NCI-H1930 (cell line): Measurements from ENCODE around the gene NUDT8.
"Not testable (repeated sequence)": the region's sequence is repeated elsewhere in the genome, so short reads cannot be mapped to it uniquely, and the experiment has no call there.

Source experiments
- DNase-seq, 2 experiments: peaks; one replicate each; lab custom pipeline; 2025; lab: John Stamatoyannopoulos, UW

Gene NUDT8

DNA sequence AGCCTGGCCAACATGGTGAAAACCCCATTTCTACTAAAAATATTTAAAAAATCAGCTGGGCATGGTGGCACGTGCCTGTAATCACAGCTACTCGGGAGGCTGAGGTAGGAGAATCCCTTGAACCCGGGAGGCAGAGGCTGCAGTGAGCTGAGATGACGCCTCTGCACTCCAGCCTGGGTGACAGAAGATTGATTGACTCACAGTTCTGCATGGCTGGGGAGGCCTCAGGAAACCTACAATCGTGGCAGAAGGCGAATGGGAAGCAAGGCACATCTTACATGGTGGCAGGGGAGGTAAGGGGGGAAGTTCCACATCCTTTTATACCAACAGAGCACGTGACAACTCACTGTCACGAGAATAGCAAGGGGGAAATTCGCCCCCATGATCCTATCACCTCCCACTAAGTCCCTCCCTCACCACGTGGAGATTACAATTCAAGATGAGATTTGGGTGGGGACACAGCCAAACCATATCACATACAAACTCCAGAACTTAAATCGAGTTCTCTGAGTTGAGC is 40.8 kb downstream of the NUDT8 start:
- not testable (repeated sequence) for DNase-seq

DNA sequence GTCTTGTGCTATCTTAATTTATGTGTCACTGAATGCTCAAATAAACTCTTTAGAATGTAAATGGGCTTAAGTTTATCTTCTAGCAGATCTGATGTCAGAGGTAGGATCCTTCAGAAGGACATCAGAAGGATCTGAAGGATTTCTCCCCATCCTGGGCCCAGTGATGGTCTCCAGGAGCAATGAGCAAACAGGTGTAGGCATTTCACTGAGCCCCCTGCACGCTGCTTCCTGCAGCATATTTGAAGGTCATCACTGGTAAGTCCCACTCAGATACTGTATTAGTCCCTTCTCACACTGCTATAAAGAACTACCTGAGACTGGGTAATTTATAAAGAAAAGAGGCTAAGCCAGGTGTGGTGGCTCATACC is 41.6 kb downstream of the NUDT8 start:
- DNase-seq, result no peak

- DNase-seq, result no peak
These were observed 43.0 kb downstream of the NUDT8 start for GRCh38 chr11:67586568-67587250.

GRCh38 chr11:67585911-67586310 is 43.8 kb downstream of the NUDT8 start:
- DNase-seq, result no peak

DNA sequence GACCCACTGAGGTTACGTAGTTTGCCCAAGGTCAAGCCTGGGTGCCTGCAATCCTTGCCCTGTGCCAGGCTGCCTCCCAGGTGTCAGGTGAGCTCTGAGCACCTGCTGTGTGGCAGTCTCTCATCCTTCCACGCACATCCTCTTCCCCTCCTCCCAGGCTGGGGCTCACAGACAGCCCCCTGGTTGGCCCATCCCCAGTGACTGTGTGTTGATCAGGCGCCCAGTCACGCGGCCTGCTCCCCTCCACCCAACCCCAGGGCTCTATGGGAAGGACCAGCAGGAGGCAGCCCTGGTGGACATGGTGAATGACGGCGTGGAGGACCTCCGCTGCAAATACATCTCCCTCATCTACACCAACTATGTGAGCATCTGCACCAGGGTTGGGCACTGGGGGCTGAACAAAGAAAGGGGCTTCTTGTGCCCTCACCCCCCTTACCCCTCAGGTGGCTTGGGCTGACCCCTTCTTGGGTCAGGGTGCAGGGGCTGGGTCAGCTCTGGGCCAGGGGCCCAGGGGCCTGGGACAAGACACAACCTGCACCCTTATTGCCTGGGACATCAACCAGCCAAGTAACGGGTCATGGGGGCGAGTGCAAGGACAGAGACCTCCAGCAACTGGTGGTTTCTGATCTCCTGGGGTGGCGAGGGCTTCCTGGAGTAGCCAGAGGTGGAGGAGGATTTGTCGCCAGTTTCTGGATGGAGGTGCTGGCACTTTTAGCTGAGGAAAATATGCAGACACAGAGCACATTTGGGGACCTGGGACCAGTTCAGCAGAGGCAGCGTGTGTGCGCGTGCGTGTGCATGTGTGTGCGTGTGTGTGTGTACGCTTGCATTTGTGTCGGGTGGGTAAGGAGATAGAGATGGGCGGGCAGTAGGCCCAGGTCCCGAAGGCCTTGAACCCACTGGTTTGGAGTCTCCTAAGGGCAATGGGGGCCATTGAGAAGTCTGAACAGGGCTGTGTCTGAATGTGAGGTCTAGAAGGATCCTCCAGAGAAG is 44.6 kb downstream of the NUDT8 start:
- DNase-seq, result no peak

GRCh38 chr11:67584205-67584880 is 45.4 kb downstream of the NUDT8 start:
- no peak for DNase-seq

DNA sequence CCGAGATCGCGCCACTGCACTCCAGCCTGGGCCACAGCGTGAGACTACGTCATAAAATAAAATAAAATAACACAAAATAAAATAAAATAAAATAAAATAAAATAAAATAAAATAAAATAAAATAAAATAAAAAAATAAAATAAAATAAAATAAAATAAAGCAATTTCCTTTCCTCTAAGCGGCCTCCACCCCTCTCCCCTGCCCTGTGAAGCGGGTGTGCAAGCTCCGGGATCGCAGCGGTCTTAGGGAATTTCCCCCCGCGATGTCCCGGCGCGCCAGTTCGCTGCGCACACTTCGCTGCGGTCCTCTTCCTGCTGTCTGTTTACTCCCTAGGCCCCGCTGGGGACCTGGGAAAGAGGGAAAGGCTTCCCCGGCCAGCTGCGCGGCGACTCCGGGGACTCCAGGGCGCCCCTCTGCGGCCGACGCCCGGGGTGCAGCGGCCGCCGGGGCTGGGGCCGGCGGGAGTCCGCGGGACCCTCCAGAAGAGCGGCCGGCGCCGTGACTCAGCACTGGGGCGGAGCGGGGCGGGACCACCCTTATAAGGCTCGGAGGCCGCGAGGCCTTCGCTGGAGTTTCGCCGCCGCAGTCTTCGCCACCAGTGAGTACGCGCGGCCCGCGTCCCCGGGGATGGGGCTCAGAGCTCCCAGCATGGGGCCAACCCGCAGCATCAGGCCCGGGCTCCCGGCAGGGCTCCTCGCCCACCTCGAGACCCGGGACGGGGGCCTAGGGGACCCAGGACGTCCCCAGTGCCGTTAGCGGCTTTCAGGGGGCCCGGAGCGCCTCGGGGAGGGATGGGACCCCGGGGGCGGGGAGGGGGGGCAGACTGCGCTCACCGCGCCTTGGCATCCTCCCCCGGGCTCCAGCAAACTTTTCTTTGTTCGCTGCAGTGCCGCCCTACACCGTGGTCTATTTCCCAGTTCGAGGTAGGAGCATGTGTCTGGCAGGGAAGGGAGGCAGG is 46.2 kb downstream of the NUDT8 start, which contains the start of gene GSTP1:
GSTP1 (plus strand) TSS at position 566 of the 958 bp plus-strand sequence; CDS start at position 598, 32 bp downstream.
- DNase-seq, result peak; percentile 74 to 83

DNA sequence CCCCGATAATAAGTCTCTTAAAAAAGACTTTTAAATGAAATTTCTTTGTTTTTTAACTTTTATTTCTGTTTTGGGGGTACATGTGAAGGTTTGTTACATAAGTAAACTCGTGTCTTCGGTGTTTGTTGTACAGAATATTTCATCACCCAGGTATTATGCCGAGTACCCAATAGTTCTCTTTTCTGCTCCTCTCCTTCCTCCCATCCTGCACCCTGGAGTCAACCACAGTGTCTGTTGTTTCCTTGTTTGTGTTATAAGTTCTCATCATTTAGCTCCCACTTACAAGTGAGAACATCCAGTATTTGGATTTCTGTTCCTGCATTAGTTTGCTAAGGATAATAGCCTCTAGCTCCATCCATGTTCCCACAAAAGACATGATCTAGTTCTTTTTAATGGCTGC is 47.7 kb downstream of the NUDT8 start:
- DNase-seq, result no peak

DNA sequence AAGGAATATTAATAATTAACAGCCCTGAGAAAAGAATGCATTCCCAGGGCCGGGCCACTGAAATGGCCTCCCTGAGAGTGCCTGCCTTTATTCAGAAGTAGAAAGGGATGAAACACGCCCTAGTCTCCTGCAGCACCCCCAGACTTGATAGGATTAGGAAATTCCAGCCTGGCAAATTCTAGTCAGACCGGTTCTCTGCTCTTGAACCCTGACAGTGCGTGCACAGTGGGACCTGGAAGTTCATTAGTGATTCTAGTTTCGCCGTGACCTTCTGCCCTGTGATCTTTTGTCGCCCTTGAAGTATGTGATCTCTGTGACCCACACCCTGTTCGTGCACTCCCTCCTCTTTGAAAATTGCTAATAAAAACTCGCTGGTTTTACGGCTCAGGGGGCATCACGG is 48.3 kb downstream of the NUDT8 start:
- DNase-seq, result no peak

- no peak for DNase-seq
These were observed 51.8 kb downstream of the NUDT8 start for GRCh38 chr11:67577951-67578350.
